IPS-15b (cell line): Measurements from ENCODE around the gene TPP1.

Experiments
- H3K27me3 ChIP-seq: one replicate; pipeline ENCODE4 v1.6.1; 2013; ENCODE audit warnings: low read length; ENCODE audit not compliant: control insufficient read depth, insufficient read depth
- H3K36me3 ChIP-seq: one replicate; pipeline ENCODE4 v1.6.1; 2013; ENCODE audit warnings: low read length; ENCODE audit not compliant: control insufficient read depth, insufficient read depth
- H3K4me1 ChIP-seq: one replicate; pipeline ENCODE4 v1.6.1; 2013; ENCODE audit warnings: mild to moderate bottlenecking, low read length; ENCODE audit not compliant: control insufficient read depth, insufficient read depth
- H3K4me3 ChIP-seq: one replicate; pipeline ENCODE4 v1.5.1; 2013; ENCODE audit warnings: low read depth, low read length
- H3K9ac ChIP-seq: one replicate; pipeline ENCODE4 v1.6.1; 2013; ENCODE audit warnings: low read depth, mild to moderate bottlenecking, low read length
- H3K9me3 ChIP-seq: one replicate; pipeline ENCODE4 v1.6.1; 2013; ENCODE audit warnings: mild to moderate bottlenecking, low read length; ENCODE audit not compliant: control insufficient read depth, insufficient read depth

The TPP1 gene

DNA sequence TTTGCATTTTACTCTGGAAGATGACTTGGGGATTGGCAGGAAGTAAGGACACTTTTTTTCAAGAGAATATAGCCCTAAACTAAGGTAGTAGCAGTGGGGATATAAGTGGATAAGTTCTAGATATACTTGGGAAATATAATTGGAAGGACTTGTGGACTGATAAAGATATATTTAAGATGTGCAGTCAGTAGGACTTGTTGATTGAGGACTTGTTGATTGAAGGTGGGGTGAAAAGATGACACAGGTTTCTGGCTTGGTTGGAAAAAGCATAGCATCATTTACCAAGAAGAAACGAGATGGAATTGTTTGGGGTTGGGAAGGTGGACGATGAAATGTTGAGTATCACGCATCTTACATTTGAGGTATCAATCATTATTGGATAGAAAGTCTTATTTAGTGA is 5.7 kb downstream of the TPP1 start:
- no peak overlapping the region for H3K9ac ChIP-seq
- H3K4me1 ChIP-seq = peaks cover 4% of the 10 kb centered on the region
- H3K9me3 ChIP-seq = no peaks in the 10 kb centered on the region
- no peaks in the 10 kb centered on the region for H3K27me3 ChIP-seq
- H3K4me3 ChIP-seq = no peak overlapping the region
- H3K36me3 ChIP-seq = peaks cover 22% of the 10 kb centered on the region

DNA sequence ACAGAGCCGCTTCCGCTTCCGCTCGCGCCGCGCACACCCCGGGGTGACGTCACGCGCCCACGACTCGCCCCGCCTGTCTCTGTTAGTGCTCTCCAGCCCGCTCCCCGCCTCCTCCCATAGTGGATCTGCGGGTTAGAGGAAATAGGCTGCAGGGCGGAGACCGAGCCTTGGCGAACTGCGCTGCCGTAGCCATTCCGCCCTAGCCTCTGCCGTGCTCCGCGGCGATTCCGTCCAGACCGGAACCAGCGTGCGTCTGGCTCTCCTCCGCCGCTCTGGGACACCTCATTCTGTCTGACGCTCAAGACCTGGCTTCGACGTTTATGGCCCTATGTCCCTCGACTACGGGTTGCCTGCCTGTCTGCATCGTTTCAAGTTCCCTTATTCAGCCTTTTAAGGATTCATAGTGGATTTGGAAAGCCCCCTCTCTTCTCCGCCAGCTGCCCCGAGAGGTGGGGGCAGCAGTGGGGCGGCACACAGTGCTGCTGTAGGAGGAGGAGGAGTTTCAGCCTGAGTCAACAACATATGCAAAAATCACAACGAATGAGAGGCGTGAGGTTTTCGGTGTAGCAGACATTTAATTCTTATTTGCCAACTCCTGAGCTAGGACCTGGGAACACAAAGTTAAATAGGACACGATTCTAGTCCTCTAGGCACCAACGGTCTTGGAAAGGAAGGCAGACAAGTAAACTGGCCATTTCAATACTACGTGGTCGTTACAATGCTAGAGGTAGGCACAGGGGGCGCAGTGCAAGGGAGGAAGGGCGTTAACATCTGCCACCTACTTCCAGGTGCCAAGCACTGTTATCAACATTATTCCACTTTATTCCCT is 6.8 kb downstream of the TPP1 start, which contains the start of gene TAF10:
Gene TAF10 (minus strand): TSS at position 4 of the 829 bp plus-strand sequence. CDS start 27 bp downstream, outside the sequence.
- Histone ChIP-seq H3K9me3 (no peaks in the 10 kb centered on the region), H3K4me1 (peaks cover 5% of the 10 kb centered on the region), H3K4me3 (peak within 1 kb of the TSS; percentile 100), H3K27me3 (no peaks in the 10 kb centered on the region), H3K9ac (peak within 1 kb of the TSS; percentile 97), H3K36me3 (peaks cover 30% of the 10 kb centered on the region)

DNA sequence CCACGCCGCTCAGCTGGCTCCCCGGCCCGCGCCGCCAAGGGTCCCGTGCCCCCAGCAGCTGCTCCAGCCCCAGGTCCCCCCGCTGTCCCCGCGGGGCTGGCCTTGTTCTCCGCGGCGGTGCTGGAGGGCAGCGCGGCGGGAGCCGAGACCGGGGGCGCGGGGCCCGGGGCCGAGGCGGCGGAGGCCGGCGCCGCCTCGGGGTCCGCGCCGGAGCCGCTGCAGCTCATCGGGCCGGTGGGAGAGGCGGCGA is 7.3 kb downstream of the TPP1 start:
- Histone ChIP-seq H3K4me1 (peaks cover 9% of the 10 kb centered on the region), H3K9me3 (no peaks in the 10 kb centered on the region), H3K27me3 (no peaks in the 10 kb centered on the region), H3K4me3 (peak overlapping the region; percentile 100), H3K36me3 (peaks cover 30% of the 10 kb centered on the region), H3K9ac (peak overlapping the region; percentile 57)

DNA sequence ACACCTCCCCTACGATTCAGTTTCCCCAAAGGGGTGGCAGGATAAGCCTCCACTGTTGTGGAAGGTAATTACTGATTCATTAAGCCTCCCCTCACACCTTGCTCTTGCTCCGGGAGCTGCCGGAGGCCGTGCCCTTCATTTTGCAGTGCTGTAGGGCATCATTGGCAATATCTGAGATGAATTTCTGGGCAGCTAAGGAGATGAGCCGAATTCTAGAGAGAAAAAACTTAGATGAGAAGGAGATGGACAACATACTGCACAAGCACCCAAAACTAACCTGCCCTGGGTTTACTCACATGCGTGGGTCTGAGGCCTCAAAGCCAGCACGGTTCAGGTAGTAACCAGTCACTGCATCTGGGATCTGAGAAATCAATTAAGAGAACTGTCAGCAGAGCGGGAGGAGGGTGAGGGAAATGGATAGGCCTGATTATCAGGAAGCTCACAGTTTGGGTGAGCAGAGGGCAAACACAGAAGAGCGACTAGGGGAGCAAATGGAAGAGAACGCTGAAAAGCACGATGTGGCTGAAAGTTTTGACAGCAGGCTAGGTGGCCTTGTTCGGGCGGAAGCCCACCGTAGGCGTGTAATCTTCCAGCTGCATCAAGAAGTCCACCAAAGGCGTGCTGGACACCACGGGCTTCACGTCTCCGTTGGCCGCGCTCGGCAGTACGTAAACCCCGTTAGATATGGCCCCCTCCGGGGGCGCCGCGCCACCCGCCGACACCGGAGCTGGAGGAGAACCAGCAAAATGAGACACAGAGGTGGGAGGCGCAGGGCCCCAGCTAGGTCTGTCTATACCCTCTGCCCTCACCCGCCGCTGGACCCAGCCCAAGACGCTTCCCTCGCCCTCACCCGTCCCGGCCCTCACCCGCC is 7.9 kb downstream of the TPP1 start:
- Histone ChIP-seq H3K4me3 (peak overlapping the region; percentile 100), H3K36me3 (peaks cover 30% of the 10 kb centered on the region), H3K9me3 (no peaks in the 10 kb centered on the region), H3K4me1 (peaks cover 14% of the 10 kb centered on the region), H3K9ac (peak overlapping the region; percentile 57), H3K27me3 (no peaks in the 10 kb centered on the region)

DNA sequence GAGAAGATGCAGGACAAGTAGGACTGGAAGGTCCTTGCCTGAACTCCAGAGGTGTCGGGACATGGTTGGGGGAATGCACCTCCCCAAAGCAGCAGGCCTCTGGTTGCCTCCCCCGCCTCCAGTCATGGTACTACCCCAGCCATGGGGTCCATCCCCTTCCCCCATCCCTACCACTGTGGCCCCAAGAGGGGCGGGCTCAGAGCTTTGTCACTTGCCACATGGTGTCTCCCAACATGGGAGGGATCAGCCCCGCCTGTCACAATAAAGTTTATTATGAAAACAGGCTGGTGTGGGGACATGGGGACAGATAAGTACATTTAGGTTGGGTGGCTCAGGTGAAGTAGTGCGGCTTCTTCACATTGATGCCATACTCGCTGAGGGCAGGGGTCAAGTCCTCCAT is 8.6 kb downstream of the TPP1 start:
- H3K36me3 ChIP-seq = peaks cover 30% of the 10 kb centered on the region
- H3K4me3 ChIP-seq = no peak overlapping the region
- no peaks in the 10 kb centered on the region for H3K9me3 ChIP-seq
- H3K27me3 ChIP-seq = no peaks in the 10 kb centered on the region
- H3K9ac ChIP-seq = no peak overlapping the region
- peaks cover 14% of the 10 kb centered on the region for H3K4me1 ChIP-seq

DNA sequence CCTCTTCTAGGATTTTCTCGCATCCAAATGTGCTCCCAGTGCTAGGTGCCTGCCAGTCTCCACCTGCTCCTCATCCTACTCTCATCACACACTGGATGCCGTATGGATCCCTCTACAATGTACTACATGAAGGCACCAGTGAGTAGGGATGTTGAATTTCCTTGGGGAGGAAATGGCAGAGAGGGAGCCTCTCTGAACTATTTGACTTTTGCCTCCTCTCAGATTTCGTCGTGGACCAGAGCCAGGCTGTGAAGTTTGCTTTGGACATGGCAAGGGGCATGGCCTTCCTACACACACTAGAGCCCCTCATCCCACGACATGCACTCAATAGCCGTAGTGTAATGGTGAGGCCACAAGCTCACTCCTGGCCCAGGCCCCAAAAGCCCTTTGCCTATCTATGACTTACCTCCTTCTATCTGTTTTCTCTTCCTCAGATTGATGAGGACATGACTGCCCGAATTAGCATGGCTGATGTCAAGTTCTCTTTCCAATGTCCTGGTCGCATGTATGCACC is 9.7 kb downstream of the TPP1 start:
- no peaks in the 10 kb centered on the region for H3K27me3 ChIP-seq
- H3K9ac ChIP-seq = no peak overlapping the region
- H3K4me1 ChIP-seq = peaks cover 18% of the 10 kb centered on the region
- H3K9me3 ChIP-seq = no peaks in the 10 kb centered on the region
- peaks cover 30% of the 10 kb centered on the region for H3K36me3 ChIP-seq
- H3K4me3 ChIP-seq = no peak overlapping the region

DNA sequence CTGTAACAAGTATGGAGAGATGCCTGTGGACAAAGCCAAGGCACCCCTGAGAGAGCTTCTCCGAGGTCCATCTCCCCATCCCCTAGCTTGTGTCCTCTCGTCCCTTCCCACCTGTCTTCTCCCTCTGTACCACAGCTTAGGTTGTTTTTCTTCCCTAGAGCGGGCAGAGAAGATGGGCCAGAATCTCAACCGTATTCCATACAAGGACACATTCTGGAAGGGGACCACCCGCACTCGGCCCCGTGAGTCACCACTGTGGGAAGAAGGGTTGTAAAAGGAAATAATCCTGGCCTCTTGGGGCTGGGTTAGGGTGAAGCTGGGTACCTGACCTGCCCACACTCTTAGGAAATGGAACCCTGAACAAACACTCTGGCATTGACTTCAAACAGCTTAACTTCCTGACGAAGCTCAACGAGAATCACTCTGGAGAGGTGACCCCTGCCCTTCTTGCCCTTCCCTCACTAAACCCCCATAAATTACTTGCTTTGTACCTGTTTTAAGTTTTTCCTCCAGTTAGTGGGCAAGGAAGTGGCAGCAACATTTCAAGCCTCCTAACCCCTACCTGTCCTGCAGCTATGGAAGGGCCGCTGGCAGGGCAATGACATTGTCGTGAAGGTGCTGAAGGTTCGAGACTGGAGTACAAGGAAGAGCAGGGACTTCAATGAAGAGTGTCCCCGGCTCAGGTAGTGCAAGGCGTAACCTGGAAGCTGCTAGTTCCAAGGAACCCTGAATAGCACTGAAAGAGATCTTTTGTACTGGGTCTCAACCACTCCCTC is 10.3 kb downstream of the TPP1 start:
- Histone ChIP-seq H3K4me1 (peaks cover 18% of the 10 kb centered on the region), H3K9ac (no peak overlapping the region), H3K9me3 (no peaks in the 10 kb centered on the region), H3K36me3 (peaks cover 30% of the 10 kb centered on the region), H3K27me3 (no peaks in the 10 kb centered on the region), H3K4me3 (no peak overlapping the region)

DNA sequence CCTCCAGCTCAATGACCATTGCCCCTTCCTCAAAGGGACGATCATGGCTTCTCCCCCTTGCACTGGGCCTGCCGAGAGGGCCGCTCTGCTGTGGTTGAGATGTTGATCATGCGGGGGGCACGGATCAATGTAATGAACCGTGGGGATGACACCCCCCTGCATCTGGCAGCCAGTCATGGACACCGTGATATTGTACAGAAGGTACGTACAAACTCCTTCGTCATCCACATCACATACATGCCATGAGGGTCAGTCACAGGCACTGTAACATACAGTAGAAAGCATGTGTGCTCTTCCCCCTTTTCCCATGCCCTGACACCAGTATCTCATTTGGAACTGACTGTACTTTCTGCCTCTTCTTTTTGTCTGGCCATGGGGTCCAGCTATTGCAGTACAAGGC is 11.2 kb downstream of the TPP1 start:
- H3K4me1 ChIP-seq = peaks cover 18% of the 10 kb centered on the region
- no peaks in the 10 kb centered on the region for H3K9me3 ChIP-seq
- peaks cover 30% of the 10 kb centered on the region for H3K36me3 ChIP-seq
- H3K4me3 ChIP-seq = no peak overlapping the region
- no peak overlapping the region for H3K9ac ChIP-seq
- no peaks in the 10 kb centered on the region for H3K27me3 ChIP-seq

DNA sequence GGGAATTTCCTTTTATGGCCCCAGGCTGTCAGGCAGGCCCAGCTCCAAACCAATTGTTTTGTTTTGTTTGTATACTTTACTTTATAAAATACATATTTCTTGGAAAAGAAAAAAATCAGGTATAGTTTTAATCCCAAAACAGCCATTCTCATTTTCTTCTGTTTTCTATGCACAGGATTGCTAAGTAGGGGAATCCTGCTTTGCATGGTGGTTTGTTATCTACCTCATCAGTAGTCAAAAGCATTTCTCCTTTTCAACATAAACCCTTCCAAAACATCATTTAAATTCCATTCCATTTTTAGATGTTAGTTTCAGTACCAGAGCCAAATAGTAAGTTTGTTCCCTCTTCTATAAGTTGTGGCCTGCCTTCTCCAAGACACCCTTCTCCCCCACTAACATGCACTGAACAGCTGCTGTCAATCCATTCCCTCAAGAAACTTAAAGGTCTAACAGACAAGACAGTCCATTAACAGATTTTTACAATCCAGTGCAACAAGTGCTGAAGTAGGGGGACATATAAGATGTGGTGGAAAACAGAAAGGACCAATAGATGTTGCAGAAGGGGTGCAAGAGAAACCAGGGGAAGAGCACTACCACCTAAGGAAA is 11.9 kb downstream of the TPP1 start:
- Histone ChIP-seq H3K4me1 (peaks cover 18% of the 10 kb centered on the region), H3K27me3 (no peaks in the 10 kb centered on the region), H3K9me3 (no peaks in the 10 kb centered on the region), H3K36me3 (peaks cover 30% of the 10 kb centered on the region), H3K9ac (peak overlapping the region; percentile 17), H3K4me3 (no peak overlapping the region)

DNA sequence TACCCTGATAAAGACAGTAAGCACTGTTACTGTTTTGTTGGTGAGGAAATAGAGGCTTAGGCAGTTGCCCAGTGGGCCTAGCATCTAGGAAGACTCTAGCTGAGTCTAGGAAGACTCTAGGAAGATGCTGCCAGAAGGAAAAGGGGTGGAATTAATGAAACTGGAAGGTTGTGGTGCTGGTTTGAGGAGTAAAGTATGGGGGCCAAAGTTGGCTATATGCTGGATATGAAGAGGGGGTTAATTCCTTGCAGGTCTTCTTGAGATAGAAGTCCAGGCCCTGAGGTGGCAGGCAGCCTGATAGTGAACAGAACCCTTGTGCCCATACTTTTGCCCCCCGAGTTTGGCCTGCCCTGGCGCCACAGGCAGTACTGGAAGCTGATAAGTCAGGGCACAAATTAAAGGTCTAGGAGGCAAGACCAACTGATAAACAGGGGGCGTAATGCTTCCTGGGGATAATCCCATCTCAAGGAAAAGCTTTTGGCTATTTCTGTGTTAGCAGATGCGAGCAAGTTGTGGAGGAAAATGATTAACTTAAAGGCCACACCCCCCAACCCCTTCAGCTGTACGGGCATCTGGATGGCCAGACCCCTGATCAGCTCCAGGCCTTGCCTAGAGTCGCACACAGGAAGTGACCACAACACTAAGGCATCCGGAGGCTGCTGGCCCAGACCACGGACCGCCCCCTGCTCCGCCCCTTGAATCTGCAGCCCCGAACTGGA is 12.6 kb downstream of the TPP1 start:
- H3K4me3 ChIP-seq = peak overlapping the region; percentile 28
- peaks cover 18% of the 10 kb centered on the region for H3K4me1 ChIP-seq

More for the DNA sequence above, 12.6 kb downstream of the TPP1 start:
- Histone ChIP-seq H3K9me3 (no peaks in the 10 kb centered on the region), H3K36me3 (peaks cover 30% of the 10 kb centered on the region), H3K27me3 (no peaks in the 10 kb centered on the region), H3K9ac (peak overlapping the region; percentile 38)
